Adrenal gland (tissue), 12 donors: ENCODE measurements around the gene MKRN2. TPM values are rescaled to one million over a fixed set of nuclear protein-coding genes. Genes with fewer than 3 reads are reported as not detected.

ENCODE experiments used
- DNase-seq, 7 donors: peaks; one replicate each; pipeline ENCODE4 v3.0.0-alpha.2; 2019 to 2020
- H3K27ac ChIP-seq, 5 donors: fragments of 200-600 bp; sonication (generic) in 4 of 5; 1 replicate in 3 of 5; 2 replicates in 2 of 5; pipeline versions ENCODE4 v1.5.1 to v1.8.0; 2016 to 2020; ENCODE audit warnings: mild to moderate bottlenecking in 1 of 5
- H3K27me3 ChIP-seq: fragments of 200-600 bp; 2 replicates; pipeline ENCODE4 v1.8.0; 2021
- H3K36me3 ChIP-seq, 2 donors: fragments of 200-600 bp; replicated peaks in 1 of 2; 1 replicate in 1 of 2; 2 replicates in 1 of 2; pipeline versions ENCODE4 v1.5.1 to v1.8.0; 2018 to 2022
- H3K4me1 ChIP-seq, 2 donors: fragments of 200-600 bp; replicated peaks in 1 of 2; 1 replicate in 1 of 2; 2 replicates in 1 of 2; pipeline versions ENCODE4 v1.5.1 to v1.8.0; 2018 to 2021
- H3K4me3 ChIP-seq, 4 donors: fragments of 200-600 bp; sonication (generic) in 3 of 4; one replicate each; pipeline ENCODE4 v1.5.1; 2016 to 2018
- H3K9me3 ChIP-seq, 3 donors: fragments of 200-600 bp; sonication (generic) in 1 of 3; replicated peaks in 1 of 3; 1 replicate in 2 of 3; 2 replicates in 1 of 3; pipeline versions ENCODE4 v1.5.1 to v1.8.0; 2016 to 2021
- CTCF ChIP-seq, 6 experiments: fragments of 450-650 bp in 4 of 6; fragments of 200-600 bp in 2 of 6; sonication (generic) in 1 of 6; IDR thresholded peaks; 1 replicate in 5 of 6; 2 replicates in 1 of 6; pipeline versions ENCODE4 v1.5.1 to v1.8.0; 2016 to 2021; ENCODE audit warnings: antibody characterized with exemption in 6 of 6, mild to moderate bottlenecking in 2 of 6, moderate library complexity in 1 of 6
- POLR2A ChIP-seq, 2 donors: fragments of 450-650 bp; IDR thresholded peaks; one replicate each; pipeline ENCODE4 v1.6.1; 2017; ENCODE audit warnings: antibody characterized with exemption in 2 of 2, mild to moderate bottlenecking in 2 of 2, moderate library complexity in 1 of 2
- WGBS, 4 donors: extraction: QIAGEN DNeasy Blood & Tissue Kit in 2 of 4; methylation state at CpG; one replicate each; pipeline versions ENCODE4 v1.1.5 to v1.1.7; 2013 to 2017; 5-methylcytosine and 5-hydroxymethylcytosine counted together
- intact Hi-C, 2 donors: fragments of 100-400 bp; cut with DNase I; formaldehyde crosslinking; loops; one replicate each; pipeline versions ENCODE4 v1.14.1 to v1.15.0; 2022 to 2023
- polyA plus RNA-seq, 3 donors: library from polyadenylated mRNA; stranded (reverse); fragments of 200-250 nt in 2 of 3; fragments of 350-450 nt in 1 of 3; fragmentation: Illumina TruSeq in 1 of 3; extraction: RNeasy Lipid Tissue Mini Kit (QIAGEN cat#74804) in 1 of 3; gene quantifications; one replicate each; pipeline ENCODE4 v1.2.3, GENCODE V29; 2013 to 2014
- total RNA-seq, 9 donors: library from RNA; depleted of rRNA in 4 of 9; stranded (reverse); fragments of >200 nt in 4 of 9; fragments of 120-200 nt in 1 of 9; fragmentation: NEBNext Ultra II Directional in 1 of 9; extraction: Animal tissue kit (Norgen Biotek cat#: 25700) in 1 of 9; gene quantifications; one replicate each; pipeline versions ENCODE4 v1.1.0 to v1.2.4, GENCODE V29; 2013 to 2023
- donor health status: healthy with polysubstance abuse.
- donor health status: Bipolar disorder and iron deficiency.
- donor health status: DM: yes; HTN: yes; CAD: no.
- donor health status: DM: no; HTN: no; CAD: no.
- donor health status: DM: no; HTN: no; CAD: no.
- donor health status: DM: yes; HTN: yes; CAD: no.

Gene MKRN2
- total and polyA plus RNA-seq, 12 donors = 15.8 to 40.9 (median 23.9) TPM

GRCh38 chr3:12568747-12569146, 11.9 kb downstream of the MKRN2 start:
- Histone ChIP-seq H3K4me1 (no peaks in the 10 kb centered on the region), H3K27me3 (no peaks in the 10 kb centered on the region), H3K36me3 (peaks cover 0 to 46% of the 10 kb centered on the region in 2 donors), H3K4me3 (no peak overlapping the region), H3K27ac (no peak overlapping the region), H3K9me3 (no peaks in the 10 kb centered on the region)
- peak in 1 of 7 donors; percentile 2 for DNase-seq
- intact Hi-C loops = no loop called here
- 82 to 91% (median 86%) methylated on average over 3 of the region's 3 CpGs for WGBS, 4 donors
- TF ChIP-seq CTCF (IDR thresholded peaks at IDR 0.05) (no peak), POLR2A (IDR thresholded peaks at IDR 0.05) (no peak)

GRCh38 chr3:12569836-12570235, 12.9 kb downstream of the MKRN2 start:
- peak in 1 of 7 donors; percentile 15 for DNase-seq
- Histone ChIP-seq H3K36me3 (peaks cover 0 to 56% of the 10 kb centered on the region in 2 donors), H3K4me1 (no peaks in the 10 kb centered on the region), H3K27ac (no peak overlapping the region), H3K4me3 (no peak overlapping the region), H3K9me3 (no peaks in the 10 kb centered on the region), H3K27me3 (no peaks in the 10 kb centered on the region)
- TF ChIP-seq POLR2A (IDR thresholded peaks at IDR 0.05) (no peak), CTCF (IDR thresholded peaks at IDR 0.05) (no peak)
- WGBS, 4 donors = 86 to 99% (median 92%) methylated on average over 5 to 6 of the region's 6 CpGs
- intact Hi-C loops = no loop called here

- no peaks in the 10 kb centered on the region for H3K27me3 ChIP-seq
- H3K4me1 ChIP-seq = no peaks in the 10 kb centered on the region
- TF ChIP-seq POLR2A (IDR thresholded peaks at IDR 0.05) = no peak
- TF ChIP-seq CTCF (IDR thresholded peaks at IDR 0.05) = no peak
- H3K4me3 ChIP-seq = no peak overlapping the region
- no peak overlapping the region for H3K27ac ChIP-seq
- H3K36me3 ChIP-seq = peaks cover 0 to 75% of the 10 kb centered on the region in 2 donors
- DNase-seq = peak in 1 of 7 donors; percentile 44
- WGBS, 4 donors = 86 to 94% (median 91%) methylated on average over 11 of the region's 11 CpGs
- no peaks in the 10 kb centered on the region for H3K9me3 ChIP-seq
- intact Hi-C loops = no loop called here
These were observed 15.1 kb downstream of the MKRN2 start for GRCh38 chr3:12571986-12572385.

GRCh38 chr3:12574131-12574530, 17.2 kb downstream of the MKRN2 start:
- TF ChIP-seq POLR2A (IDR thresholded peaks at IDR 0.05) (no peak), CTCF (IDR thresholded peaks at IDR 0.05) (no peak)

More at GRCh38 chr3:12574131-12574530, 17.2 kb downstream of the MKRN2 start:
- H3K27ac ChIP-seq = no peak overlapping the region
- WGBS, 4 donors = 86 to 100% (median 98%) methylated on average over 3 to 6 of the region's 6 CpGs
- peaks cover 0 to under 1% of the 10 kb centered on the region in 2 donors for H3K4me1 ChIP-seq
- H3K27me3 ChIP-seq = no peaks in the 10 kb centered on the region
- no peak overlapping the region for H3K4me3 ChIP-seq
- no peaks in the 10 kb centered on the region for H3K9me3 ChIP-seq
- peaks cover 0 to 82% of the 10 kb centered on the region in 2 donors for H3K36me3 ChIP-seq
- peak in 1 of 7 donors; percentile 23 for DNase-seq
- intact Hi-C loops = no loop called here
